Aorta (tissue), 5 donors: ENCODE measurements around the gene MAX. TPM values are rescaled to one million over a fixed set of nuclear protein-coding genes. Genes with fewer than 3 reads are reported as not detected.
A peak's percentile ranks its signal among the peaks of the same experiment; 100 is the strongest.

Source experiments
- ATAC-seq: fragments of 200-7000 bp; cut with Tn5 transposase; one replicate; pipeline ENCODE4 v1.9.1; 2022; ENCODE audit warnings: moderate library complexity; ENCODE audit not compliant: low FRiP score
- DNase-seq, 2 donors: peaks; one replicate each; pipeline ENCODE4 v3.0.0-alpha.2; 2020
- H3K27ac ChIP-seq, 2 donors: one replicate each; pipeline ENCODE4 v1.5.1; 2013; ENCODE audit warnings: low read length in 2 of 2, mild to moderate bottlenecking in 2 of 2, moderate library complexity in 2 of 2, control low read depth in 1 of 2, inconsistent platforms in 1 of 2, low read depth in 1 of 2
- H3K27me3 ChIP-seq, 2 donors: one replicate each; pipeline ENCODE4 v1.6.1; 2013; ENCODE audit warnings: control low read depth in 1 of 2, low read length in 1 of 2, mild to moderate bottlenecking in 1 of 2, moderate library complexity in 1 of 2; ENCODE audit not compliant: insufficient read depth in 2 of 2, control insufficient read depth in 1 of 2
- H3K36me3 ChIP-seq, 2 donors: one replicate each; pipeline ENCODE4 v1.6.1; 2013; ENCODE audit warnings: control low read depth in 1 of 2, low read length in 1 of 2, mild to moderate bottlenecking in 1 of 2; ENCODE audit not compliant: insufficient read depth in 2 of 2, control insufficient read depth in 1 of 2
- H3K4me1 ChIP-seq, 2 donors: one replicate each; pipeline ENCODE4 v1.6.1; 2013; ENCODE audit warnings: low read length in 2 of 2, control low read depth in 1 of 2, mild to moderate bottlenecking in 1 of 2, moderate library complexity in 1 of 2; ENCODE audit not compliant: insufficient read depth in 2 of 2, control insufficient read depth in 1 of 2
- H3K4me3 ChIP-seq, 2 donors: one replicate each; pipeline ENCODE4 v1.5.1; 2013; ENCODE audit warnings: low read length in 2 of 2, control low read depth in 1 of 2, mild to moderate bottlenecking in 1 of 2
- H3K9me3 ChIP-seq: one replicate; pipeline ENCODE4 v1.6.1; 2013; ENCODE audit warnings: mild to moderate bottlenecking, low read length; ENCODE audit not compliant: control insufficient read depth
- WGBS, 2 donors: extraction: QIAGEN DNeasy Blood & Tissue Kit; methylation state at CpG; one replicate each; pipeline ENCODE4 v1.1.7; 2013; 5-methylcytosine and 5-hydroxymethylcytosine counted together
- intact Hi-C, 2 donors: fragments of 100-400 bp; cut with DNase I; formaldehyde crosslinking; loops; one replicate each; pipeline versions ENCODE4 v1.14.2 to v1.15.0; 2022
- long read RNA-seq, 2 donors: library from polyadenylated mRNA; unstranded; transcript quantifications; one replicate each; pipeline ENCODE4 v2.0.0, GENCODE V29; 2020 to 2021
- polyA plus RNA-seq, 2 donors: library from polyadenylated mRNA; stranded (reverse); fragments of 200-250 nt; gene quantifications; one replicate each; pipeline ENCODE4 v1.2.3, GENCODE V29; 2013
- total RNA-seq, 2 donors: library from RNA; stranded (reverse); fragmentation: NEBNext Ultra II Directional; extraction: Animal tissue kit (Norgen Biotek cat#: 25700); gene quantifications; one replicate each; pipeline ENCODE4 v1.2.1, GENCODE V29; 2021
- donor health status: healthy with polysubstance abuse.
- donor health status: Bipolar disorder and iron deficiency.
- donor health status: DM: no; HTN: no; CAD: no.
- donor health status: DM: no; HTN: no; CAD: no.
- donor health status: DM: yes; HTN: yes; CAD: no.

MAX gene
- total RNA-seq (10 to 100 TPM; 65.6 to 98.0 TPM), polyA plus RNA-seq (10 to 100 TPM; 42.6 to 61.7 TPM)
- long read RNA-seq, donor 1, transcript MAX-204 (4 exons, 1,973 nt): major isoform, 10 of 33 reads
- long read RNA-seq, donor 1, transcript MAX-205 (5 exons, 1,546 nt): minor isoform, 8 of 33 reads
- long read RNA-seq, donor 1, partial matches to known transcripts: 3 of 33 reads
- long read RNA-seq, donor 1, other reads (novel, unspliced or antisense): 9 of 33 reads
- long read RNA-seq, donor 2, partial matches to known transcripts: 0 of 18 reads
- long read RNA-seq, donor 2, other reads (novel, unspliced or antisense): 16 of 18 reads

- Histone ChIP-seq H3K4me3 (peak within 1 kb of the TSS; percentile 77 to 88), H3K27ac (no peak within 1 kb of the TSS), H3K9me3 (no peaks in the 10 kb centered on the region), H3K36me3 (no peaks in the 10 kb centered on the region), H3K4me1 (no peaks in the 10 kb centered on the region), H3K27me3 (no peaks in the 10 kb centered on the region)
- peak; percentile 99 for DNase-seq
- intact Hi-C loops: loop anchor here (2.0 to 5.0 kb wide), 3 partner anchors 54 to 310 kb away; partner anchors contain the start of gene FUT8 (in 1 of the 2)
- WGBS, 2 donors: 0% methylated on average over 45 to 60 of the region's 61 CpGs
- peak; percentile 98 for ATAC-seq
Measured at GRCh38 chr14:65102441-65103149, at the start of gene MAX. Gene MAX (minus strand): TSS chr14:65102517. CDS start chr14:65102339, 178 bp downstream.

GRCh38 chr14:65151609-65151956 is 49.3 kb upstream of the MAX start:
- Histone ChIP-seq H3K36me3 (no peaks in the 10 kb centered on the region), H3K9me3 (no peaks in the 10 kb centered on the region), H3K4me1 (no peaks in the 10 kb centered on the region), H3K27ac (no peak overlapping the region), H3K27me3 (no peaks in the 10 kb centered on the region), H3K4me3 (no peak overlapping the region)
- ATAC-seq (no peak), DNase-seq (no peak)
- intact Hi-C loops: no loop called here
- 79 to 87% methylated on average over 6 of the region's 6 CpGs for WGBS, 2 donors

GRCh38 chr14:65150898-65151608 is 48.7 kb upstream of the MAX start:
- intact Hi-C loops: no loop called here
- no peak overlapping the region for H3K4me3 ChIP-seq
- no peaks in the 10 kb centered on the region for H3K9me3 ChIP-seq
- no peaks in the 10 kb centered on the region for H3K36me3 ChIP-seq
- ATAC-seq (no peak), DNase-seq (no peak)
- no peaks in the 10 kb centered on the region for H3K4me1 ChIP-seq
- WGBS, 2 donors: 76 to 79% methylated on average over 8 of the region's 8 CpGs
- no peak overlapping the region for H3K27ac ChIP-seq
- no peaks in the 10 kb centered on the region for H3K27me3 ChIP-seq

GRCh38 chr14:65149116-65149515 is 46.8 kb upstream of the MAX start:
- WGBS, 2 donors: 91 to 92% methylated on average over 4 of the region's 4 CpGs
- H3K27ac ChIP-seq: no peak overlapping the region
- no peaks in the 10 kb centered on the region for H3K27me3 ChIP-seq
- no peaks in the 10 kb centered on the region for H3K9me3 ChIP-seq
- no peak for ATAC-seq
- intact Hi-C loops: no loop called here
- DNase-seq: no peak
- H3K4me1 ChIP-seq: no peaks in the 10 kb centered on the region
- no peak overlapping the region for H3K4me3 ChIP-seq
- no peaks in the 10 kb centered on the region for H3K36me3 ChIP-seq

- WGBS, 2 donors: 86% methylated on average over 8 of the region's 8 CpGs
- no peak overlapping the region for H3K27ac ChIP-seq
- intact Hi-C loops: no loop called here
- DNase-seq (no peak), ATAC-seq (peak; percentile 26)
- no peaks in the 10 kb centered on the region for H3K9me3 ChIP-seq
- H3K4me1 ChIP-seq: no peaks in the 10 kb centered on the region
- no peaks in the 10 kb centered on the region for H3K27me3 ChIP-seq
- no peaks in the 10 kb centered on the region for H3K36me3 ChIP-seq
- no peak overlapping the region for H3K4me3 ChIP-seq
Measured at GRCh38 chr14:65144170-65144569, 41.9 kb upstream of the MAX start.

- Histone ChIP-seq H3K9me3 (no peaks in the 10 kb centered on the region), H3K36me3 (no peaks in the 10 kb centered on the region), H3K4me3 (no peak overlapping the region), H3K4me1 (no peaks in the 10 kb centered on the region), H3K27me3 (no peaks in the 10 kb centered on the region), H3K27ac (no peak overlapping the region)
- intact Hi-C loops: no loop called here
- ATAC-seq: no peak
- WGBS, 2 donors: 50 to 53% methylated on average over 8 of the region's 8 CpGs
- no peak for DNase-seq
Measured at GRCh38 chr14:65142914-65143625, 40.8 kb upstream of the MAX start.

GRCh38 chr14:65142429-65142828 is 40.1 kb upstream of the MAX start:
- no peaks in the 10 kb centered on the region for H3K9me3 ChIP-seq
- WGBS, 2 donors: 77 to 79% methylated on average over 4 of the region's 4 CpGs

GRCh38 chr14:65141523-65141922 is 39.2 kb upstream of the MAX start:
- H3K36me3 ChIP-seq: no peaks in the 10 kb centered on the region
- no peak overlapping the region for H3K4me3 ChIP-seq
- H3K9me3 ChIP-seq: no peaks in the 10 kb centered on the region
- intact Hi-C loops: no loop called here
- DNase-seq (no peak), ATAC-seq (no peak)
- H3K27me3 ChIP-seq: no peaks in the 10 kb centered on the region
- no peak overlapping the region for H3K27ac ChIP-seq
- 63 to 77% methylated on average over 5 of the region's 5 CpGs for WGBS, 2 donors
- no peaks in the 10 kb centered on the region for H3K4me1 ChIP-seq

More at GRCh38 chr14:65142429-65142828, 40.1 kb upstream of the MAX start:
- no peak for DNase-seq
- no peaks in the 10 kb centered on the region for H3K27me3 ChIP-seq
- no peak for ATAC-seq
- no peaks in the 10 kb centered on the region for H3K4me1 ChIP-seq
- H3K4me3 ChIP-seq: no peak overlapping the region
- H3K36me3 ChIP-seq: no peaks in the 10 kb centered on the region
- intact Hi-C loops: no loop called here
- no peak overlapping the region for H3K27ac ChIP-seq
